Trophoblast cell (in vitro differentiated cells and primary cell): Measurements from ENCODE around the gene SEMA5A.

ENCODE experiments used
- DNase-seq, 2 donors: peaks; one replicate each; pipeline ENCODE4 v3.0.0-alpha.2; 2016
- H2AFZ ChIP-seq: 2 replicates; pipeline ENCODE4 v1.6.1; 2013; ENCODE audit warnings: low read length, moderate library complexity, mild to moderate bottlenecking; ENCODE audit not compliant: insufficient read depth, poor library complexity
- H2AK5ac ChIP-seq: 2 replicates; pipeline ENCODE4 v1.6.1; 2013; ENCODE audit warnings: mild to moderate bottlenecking, low read length
- H2BK120ac ChIP-seq: 2 replicates; pipeline ENCODE4 v1.6.1; 2013; ENCODE audit warnings: low read length, mild to moderate bottlenecking, moderate library complexity; ENCODE audit not compliant: insufficient read depth, poor library complexity
- H2BK12ac ChIP-seq: 2 replicates; pipeline ENCODE4 v1.6.1; 2013; ENCODE audit warnings: mild to moderate bottlenecking, low read length, moderate library complexity
- H2BK5ac ChIP-seq: 2 replicates; pipeline ENCODE4 v1.6.1; 2013; ENCODE audit warnings: low read length, low read depth, moderate library complexity, mild to moderate bottlenecking; ENCODE audit not compliant: poor library complexity
- H3K14ac ChIP-seq: 2 replicates; pipeline ENCODE4 v1.6.1; 2013; ENCODE audit warnings: mild to moderate bottlenecking, low read length
- H3K18ac ChIP-seq: 2 replicates; pipeline ENCODE4 v1.6.1; 2013; ENCODE audit warnings: mild to moderate bottlenecking, low read length
- H3K23ac ChIP-seq: 2 replicates; pipeline ENCODE4 v1.6.1; 2013; ENCODE audit warnings: low read length
- H3K27ac ChIP-seq: 2 replicates; pipeline ENCODE4 v1.5.1; 2013; ENCODE audit warnings: low read depth, mild to moderate bottlenecking, inconsistent platforms, low read length, moderate library complexity
- H3K27me3 ChIP-seq: 2 replicates; pipeline ENCODE4 v1.6.1; 2013; ENCODE audit warnings: inconsistent platforms, mild to moderate bottlenecking, low read length, moderate library complexity; ENCODE audit not compliant: insufficient read depth
- H3K36me3 ChIP-seq, 2 experiments: 1 replicate in 1 of 2; 2 replicates in 1 of 2; pipeline ENCODE4 v1.6.1; 2013; ENCODE audit warnings: low read length in 2 of 2, mild to moderate bottlenecking in 2 of 2, moderate library complexity in 1 of 2; ENCODE audit not compliant: insufficient read depth in 2 of 2, control insufficient read depth in 1 of 2
- H3K4ac ChIP-seq: 2 replicates; pipeline ENCODE4 v1.6.1; 2013; ENCODE audit warnings: low read depth, mild to moderate bottlenecking, low read length, moderate library complexity
- H3K4me1 ChIP-seq, 2 experiments: 1 replicate in 1 of 2; 2 replicates in 1 of 2; pipeline ENCODE4 v1.6.1; 2013; ENCODE audit warnings: low read length in 2 of 2, mild to moderate bottlenecking in 2 of 2, moderate library complexity in 1 of 2; ENCODE audit not compliant: insufficient read depth in 2 of 2, control insufficient read depth in 1 of 2
- H3K4me2 ChIP-seq: 2 replicates; pipeline ENCODE4 v1.6.1; 2013; ENCODE audit warnings: inconsistent platforms, mild to moderate bottlenecking, low read length, moderate library complexity
- H3K4me3 ChIP-seq: 2 replicates; pipeline ENCODE4 v1.5.1; 2013; ENCODE audit warnings: mild to moderate bottlenecking, low read depth, low read length, inconsistent platforms
- H3K79me1 ChIP-seq: one replicate; pipeline ENCODE4 v1.6.1; 2013; ENCODE audit warnings: low read length
- H3K79me2 ChIP-seq: 2 replicates; pipeline ENCODE4 v1.6.1; 2013; ENCODE audit warnings: low read length, mild to moderate bottlenecking; ENCODE audit not compliant: control insufficient read depth, insufficient read depth, poor library complexity
- H3K9ac ChIP-seq: 2 replicates; pipeline ENCODE4 v1.6.1; 2013; ENCODE audit warnings: mild to moderate bottlenecking, low read length
- H3K9me3 ChIP-seq: 2 replicates; pipeline ENCODE4 v1.6.1; 2013; ENCODE audit warnings: low read depth, mild to moderate bottlenecking, control low read depth, inconsistent platforms, low read length; ENCODE audit not compliant: insufficient read depth
- H4K12ac ChIP-seq: 2 replicates; pipeline ENCODE4 v1.6.1; 2013; ENCODE audit warnings: low read depth, mild to moderate bottlenecking, low read length, moderate library complexity
- H4K8ac ChIP-seq: 2 replicates; pipeline ENCODE4 v1.6.1; 2013; ENCODE audit warnings: low read depth, mild to moderate bottlenecking, low read length, moderate library complexity
- H4K91ac ChIP-seq: one replicate; pipeline ENCODE4 v1.6.1; 2013; ENCODE audit warnings: low read depth, mild to moderate bottlenecking, low read length, moderate library complexity
- WGBS: extraction: QIAGEN DNeasy Blood & Tissue Kit; methylation state at CpG from one replicate; pipeline ENCODE4 v1.1.7; 2013; ENCODE audit warnings: missing lambda C conversion rate; ENCODE audit not compliant: insufficient read length, insufficient coverage; ENCODE audit errors: extremely low coverage; 5-methylcytosine and 5-hydroxymethylcytosine counted together

SEMA5A gene

DNA sequence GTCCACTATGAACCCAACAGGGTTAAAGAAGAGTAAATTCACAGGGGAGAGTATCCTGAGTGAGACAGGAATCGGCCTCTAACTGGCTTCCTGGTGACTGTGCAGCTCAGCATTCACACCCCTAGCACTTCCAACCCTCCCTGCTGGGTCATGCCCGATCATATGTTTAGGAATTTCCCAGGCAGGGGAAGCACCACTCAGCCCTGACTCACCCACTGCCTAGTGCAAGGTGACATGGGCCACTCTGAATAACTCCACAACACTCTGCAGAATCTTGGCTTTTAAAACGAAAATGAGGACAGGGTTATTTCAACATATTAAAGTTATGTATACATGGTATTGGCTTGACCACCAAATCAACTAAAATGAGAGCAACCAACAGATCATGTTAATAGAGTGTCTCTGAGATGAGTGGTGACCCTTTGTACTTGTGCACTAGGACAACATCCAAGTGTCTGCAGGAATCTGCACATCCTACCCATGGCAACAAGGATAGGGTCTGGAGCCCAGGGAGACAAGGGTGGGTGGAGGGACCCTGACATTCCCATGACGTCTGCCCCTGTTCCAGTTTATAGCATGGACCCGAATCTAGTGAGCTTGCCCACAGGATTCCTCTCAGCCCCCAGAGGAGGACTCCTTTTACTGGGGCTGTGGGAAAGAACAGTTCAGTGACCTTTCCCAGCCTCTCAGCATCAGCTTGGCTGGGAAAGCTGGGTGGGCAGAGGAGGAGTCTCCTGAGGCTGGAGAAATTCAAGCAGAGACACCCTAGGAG is 485.8 kb downstream of the SEMA5A start:
- H4K91ac ChIP-seq: no peak overlapping the region
- H3K14ac ChIP-seq: no peak overlapping the region
- H3K9me3 ChIP-seq: no peaks in the 10 kb centered on the region
- DNase-seq: peak; percentile 79 to 82
- no peak overlapping the region for H4K8ac ChIP-seq
- H2BK5ac ChIP-seq: no peak overlapping the region
- no peaks in the 10 kb centered on the region for H3K27me3 ChIP-seq
- no peak overlapping the region for H2BK120ac ChIP-seq
- no peaks in the 10 kb centered on the region for H3K79me1 ChIP-seq
- no CpG with 5 or more reads among the region's 5 CpGs for WGBS
- H3K27ac ChIP-seq: no peak overlapping the region
- no peak overlapping the region for H3K4me3 ChIP-seq
- no peak overlapping the region for H3K23ac ChIP-seq
- no peak overlapping the region for H3K18ac ChIP-seq
- H3K4me1 ChIP-seq: peaks cover 0 to 3% of the 10 kb centered on the region in 2 experiments
- no peak overlapping the region for H3K9ac ChIP-seq
- no peaks in the 10 kb centered on the region for H3K79me2 ChIP-seq
- no peak overlapping the region for H2AK5ac ChIP-seq
- H3K4me2 ChIP-seq: no peak overlapping the region
- no peak overlapping the region for H2AFZ ChIP-seq
- H4K12ac ChIP-seq: no peak overlapping the region
- peaks cover 33 to 35% of the 10 kb centered on the region in 2 experiments for H3K36me3 ChIP-seq
- H2BK12ac ChIP-seq: no peak overlapping the region
- no peak overlapping the region for H3K4ac ChIP-seq

- Histone ChIP-seq H3K4me1 (peaks cover 0 to 3% of the 10 kb centered on the region in 2 experiments), H3K18ac (no peak overlapping the region), H3K27ac (no peak overlapping the region), H3K9ac (no peak overlapping the region), H3K9me3 (no peaks in the 10 kb centered on the region), H2BK120ac (no peak overlapping the region), H3K23ac (no peak overlapping the region), H4K12ac (no peak overlapping the region), H2AK5ac (no peak overlapping the region), H2AFZ (no peak overlapping the region), H3K79me2 (no peaks in the 10 kb centered on the region), H4K8ac (no peak overlapping the region), H3K4me2 (no peak overlapping the region), H3K36me3 (peaks cover 34 to 37% of the 10 kb centered on the region in 2 experiments), H2BK5ac (no peak overlapping the region), H3K4me3 (no peak overlapping the region), H3K79me1 (no peaks in the 10 kb centered on the region), H2BK12ac (no peak overlapping the region), H3K4ac (no peak overlapping the region), H3K27me3 (no peaks in the 10 kb centered on the region), H4K91ac (no peak overlapping the region), H3K14ac (no peak overlapping the region)
- no CpG with 5 or more reads among the region's 1 CpG for WGBS
- no peak for DNase-seq
Measured at GRCh38 chr5:9058666-9059065, 487.2 kb downstream of the SEMA5A start.

GRCh38 chr5:9058161-9058560 is 487.7 kb downstream of the SEMA5A start:
- no peak overlapping the region for H3K23ac ChIP-seq
- no peak overlapping the region for H2AK5ac ChIP-seq
- no peak overlapping the region for H3K4me2 ChIP-seq
- H4K91ac ChIP-seq: no peak overlapping the region
- no peak overlapping the region for H4K12ac ChIP-seq
- H3K4ac ChIP-seq: no peak overlapping the region
- H3K4me3 ChIP-seq: no peak overlapping the region
- H3K4me1 ChIP-seq: peaks cover 0 to 3% of the 10 kb centered on the region in 2 experiments
- H3K36me3 ChIP-seq: peaks cover 33 to 39% of the 10 kb centered on the region in 2 experiments
- H3K9me3 ChIP-seq: no peaks in the 10 kb centered on the region
- no peaks in the 10 kb centered on the region for H3K27me3 ChIP-seq
- no peak overlapping the region for H3K14ac ChIP-seq
- no peak for DNase-seq
- H2BK5ac ChIP-seq: no peak overlapping the region
- H3K9ac ChIP-seq: no peak overlapping the region
- no peak overlapping the region for H2AFZ ChIP-seq
- no peak overlapping the region for H3K18ac ChIP-seq
- no peaks in the 10 kb centered on the region for H3K79me1 ChIP-seq
- no peak overlapping the region for H4K8ac ChIP-seq
- no peak overlapping the region for H2BK120ac ChIP-seq
- H3K27ac ChIP-seq: no peak overlapping the region
- no peaks in the 10 kb centered on the region for H3K79me2 ChIP-seq
- H2BK12ac ChIP-seq: no peak overlapping the region

DNA sequence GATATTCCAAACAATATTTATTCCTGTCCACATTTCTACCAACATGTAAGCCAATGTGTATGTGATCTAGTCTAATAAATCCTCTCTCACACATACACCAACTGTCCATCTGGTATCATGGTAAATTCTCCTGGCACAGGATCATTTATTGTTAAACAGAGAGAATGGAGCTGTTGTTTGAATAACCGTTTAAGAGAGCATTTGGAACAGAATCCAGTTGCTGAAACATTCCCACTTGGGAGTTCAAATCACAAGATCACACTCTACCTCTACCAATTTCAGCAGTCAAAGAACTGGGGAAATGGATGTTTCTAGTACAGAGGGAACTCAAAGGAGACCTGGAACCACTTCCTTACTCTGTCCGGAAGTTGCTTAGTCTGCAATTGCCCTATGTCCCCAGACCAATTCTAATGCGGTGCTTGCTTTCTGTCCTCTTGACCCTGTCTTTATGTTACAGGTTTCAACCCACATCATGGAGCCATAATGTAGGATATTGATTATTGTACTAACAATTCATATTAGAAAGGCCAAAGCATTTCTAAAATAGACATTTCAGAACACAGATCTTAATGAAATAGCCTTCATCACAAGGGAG is 488.4 kb downstream of the SEMA5A start:
- Histone ChIP-seq H3K9me3 (no peaks in the 10 kb centered on the region), H2AFZ (no peak overlapping the region), H2AK5ac (no peak overlapping the region), H3K4me1 (peaks cover 0 to 3% of the 10 kb centered on the region in 2 experiments), H4K12ac (no peak overlapping the region), H4K8ac (no peak overlapping the region), H3K23ac (no peak overlapping the region), H3K79me2 (no peaks in the 10 kb centered on the region), H3K79me1 (no peaks in the 10 kb centered on the region), H3K4ac (no peak overlapping the region), H3K27me3 (no peaks in the 10 kb centered on the region), H2BK12ac (no peak overlapping the region), H3K4me2 (no peak overlapping the region), H3K4me3 (no peak overlapping the region), H4K91ac (no peak overlapping the region), H3K36me3 (peaks cover 31 to 37% of the 10 kb centered on the region in 2 experiments), H3K18ac (no peak overlapping the region), H2BK120ac (no peak overlapping the region), H3K9ac (no peak overlapping the region), H2BK5ac (no peak overlapping the region), H3K14ac (no peak overlapping the region), H3K27ac (no peak overlapping the region)
- no CpG with 5 or more reads among the region's 3 CpGs for WGBS
- no peak for DNase-seq
